Kidney (tissue), 14 donors: ENCODE measurements around the gene SHLD1. TPM values are rescaled to one million over a fixed set of nuclear protein-coding genes. Genes with fewer than 3 reads are reported as not detected.

Experiments used
- DNase-seq, 5 donors: peaks; one replicate each; pipeline ENCODE4 v3.0.0-alpha.2; 2013 to 2020
- FAIRE-seq: peaks from 2 replicates; lab custom pipeline; 2012; peaks lifted over from hg19 to GRCh38; lab: Jason Lieb, UNC
- H3K27ac ChIP-seq, 2 donors: one replicate each; pipeline ENCODE4 v1.7.0; 2013; ENCODE audit warnings: low read depth in 2 of 2, low read length in 2 of 2, inconsistent platforms in 1 of 2
- H3K27me3 ChIP-seq: one replicate; pipeline ENCODE4 v1.7.1; 2013; ENCODE audit warnings: low read length, inconsistent platforms; ENCODE audit not compliant: control insufficient read depth, insufficient read depth
- H3K36me3 ChIP-seq, 3 donors: one replicate each; pipeline versions ENCODE4 v1.7.0 to v1.7.1; 2013; ENCODE audit warnings: low read length in 3 of 3, control low read depth in 1 of 3, inconsistent platforms in 1 of 3; ENCODE audit not compliant: insufficient read depth in 3 of 3, control insufficient read depth in 2 of 3
- H3K4me1 ChIP-seq, 3 donors: one replicate each; pipeline versions ENCODE4 v1.7.0 to v1.7.1; 2013; ENCODE audit warnings: low read length in 3 of 3, inconsistent platforms in 1 of 3, low read depth in 1 of 3; ENCODE audit not compliant: control insufficient read depth in 2 of 3, insufficient read depth in 2 of 3
- H3K4me3 ChIP-seq, 3 donors: one replicate each; pipeline versions ENCODE4 v1.7.0 to v1.8.1; 2013; ENCODE audit warnings: low read length in 3 of 3, control low read depth in 1 of 3, inconsistent platforms in 1 of 3
- H3K9ac ChIP-seq, 3 donors: one replicate each; pipeline versions ENCODE4 v1.7.0 to v1.7.1; 2013; ENCODE audit warnings: low read length in 3 of 3, control low read depth in 1 of 3, inconsistent platforms in 1 of 3
- H3K9me3 ChIP-seq, 3 donors: one replicate each; pipeline versions ENCODE4 v1.7.0 to v1.7.1; 2013; ENCODE audit warnings: low read length in 3 of 3, control low read depth in 1 of 3, inconsistent platforms in 1 of 3; ENCODE audit not compliant: control insufficient read depth in 2 of 3, insufficient read depth in 1 of 3
- intact Hi-C: fragments of 100-400 bp; cut with DNase I; formaldehyde crosslinking; loops from one replicate; pipeline ENCODE4 v1.11.1; 2022
- polyA plus RNA-seq: library from polyadenylated mRNA; stranded (reverse); fragments of 350-450 nt; fragmentation: Illumina TruSeq; extraction: RNeasy Lipid Tissue Mini Kit (QIAGEN cat#74804); gene quantifications from one replicate; pipeline ENCODE4 v1.2.3, GENCODE V29; 2014; ENCODE audit warnings: low read depth, low replicate concordance; ENCODE audit not compliant: insufficient read depth
- total RNA-seq: library from RNA; stranded (reverse); fragmentation: NEBNext Ultra II Directional; extraction: Animal tissue kit (Norgen Biotek cat#: 25700); gene quantifications from one replicate; pipeline ENCODE4 v1.2.1, GENCODE V29; 2021
- TF ChIP-seq, protein P1 (sequence below): IDR thresholded peaks from 3 replicates; pipeline ENCODE4 v1.5.1; 2012; ENCODE audit warnings: mild to moderate bottlenecking, moderate library complexity, borderline replicate concordance; ENCODE audit not compliant: insufficient read depth; ENCODE audit errors: extremely low read depth
- donor health status: control.
- donor health status: control.
- donor health status: control.
- donor health status: control.
- donor health status: control.
- donor health status: DM: yes; HTN: yes; CAD: no.
- donor health status: Normal renal cell carcinoma (clear cell type).

Gene SHLD1
- total and polyA plus RNA-seq, 2 donors from 2014 or later = 6.1 to 7.2 TPM

GRCh38 chr20:5705827-5706226 is 44.4 kb upstream of the SHLD1 start:
- intact Hi-C loops = no loop called here
- Histone ChIP-seq H3K27ac (no peak overlapping the region), H3K4me1 (no peaks in the 10 kb centered on the region), H3K4me3 (no peak overlapping the region), H3K9ac (no peak overlapping the region), H3K36me3 (no peaks in the 10 kb centered on the region), H3K27me3 (no peaks in the 10 kb centered on the region), H3K9me3 (no peaks in the 10 kb centered on the region)
- FAIRE-seq = no peak
- TF ChIP-seq, protein P1, sequence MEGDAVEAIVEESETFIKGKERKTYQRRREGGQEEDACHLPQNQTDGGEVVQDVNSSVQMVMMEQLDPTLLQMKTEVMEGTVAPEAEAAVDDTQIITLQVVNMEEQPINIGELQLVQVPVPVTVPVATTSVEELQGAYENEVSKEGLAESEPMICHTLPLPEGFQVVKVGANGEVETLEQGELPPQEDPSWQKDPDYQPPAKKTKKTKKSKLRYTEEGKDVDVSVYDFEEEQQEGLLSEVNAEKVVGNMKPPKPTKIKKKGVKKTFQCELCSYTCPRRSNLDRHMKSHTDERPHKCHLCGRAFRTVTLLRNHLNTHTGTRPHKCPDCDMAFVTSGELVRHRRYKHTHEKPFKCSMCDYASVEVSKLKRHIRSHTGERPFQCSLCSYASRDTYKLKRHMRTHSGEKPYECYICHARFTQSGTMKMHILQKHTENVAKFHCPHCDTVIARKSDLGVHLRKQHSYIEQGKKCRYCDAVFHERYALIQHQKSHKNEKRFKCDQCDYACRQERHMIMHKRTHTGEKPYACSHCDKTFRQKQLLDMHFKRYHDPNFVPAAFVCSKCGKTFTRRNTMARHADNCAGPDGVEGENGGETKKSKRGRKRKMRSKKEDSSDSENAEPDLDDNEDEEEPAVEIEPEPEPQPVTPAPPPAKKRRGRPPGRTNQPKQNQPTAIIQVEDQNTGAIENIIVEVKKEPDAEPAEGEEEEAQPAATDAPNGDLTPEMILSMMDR = no peak
- DNase-seq = no peak

DNA sequence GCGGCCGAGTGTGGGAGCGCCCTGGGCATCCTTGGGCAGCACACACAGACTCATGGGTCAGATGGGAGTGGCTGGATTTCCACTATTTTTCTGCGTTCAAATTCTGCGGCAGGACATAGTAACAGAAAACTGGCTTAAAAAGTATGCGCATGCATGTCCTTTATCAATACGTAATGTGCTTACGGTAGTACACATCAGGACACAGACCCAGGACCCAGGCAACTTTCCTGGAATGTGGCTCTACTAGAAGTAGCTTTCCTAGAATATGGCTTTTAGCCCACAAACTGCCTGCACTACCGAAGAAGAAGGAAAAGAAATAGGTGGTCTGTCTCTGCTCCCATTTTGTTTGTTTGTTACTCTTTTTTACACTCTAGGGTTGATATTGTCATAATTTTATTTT is 43.4 kb upstream of the SHLD1 start:
- DNase-seq = no peak
- no peak overlapping the region for H3K27ac ChIP-seq

DNA sequence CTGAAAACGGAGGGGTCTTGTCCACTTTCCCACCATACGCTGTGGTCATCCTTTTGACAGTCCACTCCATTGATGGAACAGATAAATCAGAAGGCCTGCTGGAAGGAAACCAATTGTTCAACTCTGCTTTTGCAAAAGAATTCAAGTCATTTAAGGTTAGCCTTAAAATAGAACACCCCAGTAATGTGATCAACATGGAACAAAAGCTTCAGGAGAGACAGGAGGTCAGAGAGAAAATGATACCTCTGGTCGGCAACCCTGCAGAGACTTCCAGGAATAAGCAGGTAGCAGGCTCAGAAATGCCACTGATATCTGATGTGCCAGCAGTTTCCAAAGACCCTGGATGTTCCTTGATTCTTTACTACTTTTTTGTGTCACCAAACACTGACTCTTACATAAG is 39.6 kb upstream of the SHLD1 start:
- Histone ChIP-seq H3K9me3 (peaks cover 0 to 5% (median 0%) of the 10 kb centered on the region in 3 donors), H3K27ac (no peak overlapping the region), H3K27me3 (no peaks in the 10 kb centered on the region), H3K9ac (no peak overlapping the region), H3K4me3 (no peak overlapping the region), H3K4me1 (no peaks in the 10 kb centered on the region), H3K36me3 (no peaks in the 10 kb centered on the region)
- FAIRE-seq = no peak
- intact Hi-C loops = no loop called here
- no peak for DNase-seq
- TF ChIP-seq, protein P1 = no peak

More for the DNA sequence above, 43.4 kb upstream of the SHLD1 start:
- Histone ChIP-seq H3K9ac (no peak overlapping the region), H3K27me3 (no peaks in the 10 kb centered on the region), H3K9me3 (no peaks in the 10 kb centered on the region), H3K36me3 (no peaks in the 10 kb centered on the region), H3K4me1 (no peaks in the 10 kb centered on the region), H3K4me3 (no peak overlapping the region)
- TF ChIP-seq, protein P1 = no peak
- no peak for FAIRE-seq
- intact Hi-C loops = no loop called here

- Histone ChIP-seq H3K9me3 (peaks cover 0 to 5% (median 0%) of the 10 kb centered on the region in 3 donors), H3K9ac (no peak overlapping the region), H3K36me3 (no peaks in the 10 kb centered on the region), H3K27me3 (no peaks in the 10 kb centered on the region), H3K27ac (no peak overlapping the region), H3K4me3 (no peak overlapping the region), H3K4me1 (no peaks in the 10 kb centered on the region)
- TF ChIP-seq, protein P1 = no peak
- FAIRE-seq (no peak), DNase-seq (peak in 4 of 5 donors; percentile 38 to 87 (median 68))
- intact Hi-C loops = no loop called here
Observed at GRCh38 chr20:5714261-5715041, 35.8 kb upstream of the SHLD1 start.
